Airway epithelial cell (primary cell): Measurements from ENCODE around the gene SEC14L6. TPM values are rescaled to one million over a fixed set of nuclear protein-coding genes. Genes with fewer than 3 reads are reported as not detected.

Source experiments
- total RNA-seq: library from RNA; depleted of rRNA; stranded (reverse); fragments of >200 nt; gene quantifications from 2 replicates; pipeline ENCODE4 v1.2.3, GENCODE V29; 2015

Gene SEC14L6
- total RNA-seq = not detected in 2 replicates

GRCh38 chr22:30546616-30547015 is at the start of gene SEC14L6:
TSS of gene SEC14L6 (minus strand) at chr22:30546741. CDS start at chr22:30546682, 59 bp downstream.

GRCh38 chr22:30591588-30592359 is 45.2 kb upstream of the SEC14L6 start, which contains the start of gene PES1:
TSS of gene PES1 (minus strand) at chr22:30591910. CDS start at chr22:30591833, 77 bp downstream.

GRCh38 chr22:30574095-30574981 is 27.8 kb upstream of the SEC14L6 start, which contains the start of gene GAL3ST1:
TSS of gene GAL3ST1 (minus strand) at chr22:30574665. CDS start at chr22:30557392, 17,273 bp downstream.

Other genes with a start within 250 kb of the SEC14L6 start
- gene TBC1D10A, start 219.8 kb downstream of the SEC14L6 start, total RNA-seq = 31.9 and 32.6 TPM in 2 replicates
- 32.5 and 47.7 TPM in 2 replicates for gene SF3A1, start 189.8 kb downstream of the SEC14L6 start, total RNA-seq
- gene CCDC157, start 189.7 kb downstream of the SEC14L6 start, total RNA-seq = 2.4 and 2.9 TPM in 2 replicates
- 10.5 and 16.7 TPM in 2 replicates for gene RNF215, start 159.3 kb downstream of the SEC14L6 start, total RNA-seq
- 28.9 and 61.4 TPM in 2 replicates for gene SEC14L2, start 149.7 kb downstream of the SEC14L6 start, total RNA-seq
- gene MTFP1, start 121.0 kb downstream of the SEC14L6 start, total RNA-seq = 61.4 and 66.2 TPM in 2 replicates
- gene SEC14L3, start 74.7 kb downstream of the SEC14L6 start, total RNA-seq = not detected in 2 replicates
- gene SEC14L4, start 41.0 kb downstream of the SEC14L6 start, total RNA-seq = not detected in 2 replicates
- not detected in 2 replicates for gene GAL3ST1, start 27.9 kb upstream of the SEC14L6 start, total RNA-seq
- 89.2 and 92.4 TPM in 2 replicates for gene PES1, start 45.2 kb upstream of the SEC14L6 start, total RNA-seq
- 3.0 and 4.4 TPM in 2 replicates for gene TCN2, start 60.4 kb upstream of the SEC14L6 start, total RNA-seq
- gene SLC35E4, start 89.0 kb upstream of the SEC14L6 start, total RNA-seq = 9.7 and 10.2 TPM in 2 replicates
- gene DUSP18, start 121.1 kb upstream of the SEC14L6 start, total RNA-seq = 8.4 and 8.7 TPM in 2 replicates
- gene OSBP2, start 148.1 kb upstream of the SEC14L6 start, total RNA-seq = 2.7 and 3.4 TPM in 2 replicates